ENCODE results near the gene RASIP1. TPM values are rescaled to one million over a fixed set of nuclear protein-coding genes. Genes with fewer than 3 reads are reported as not detected.
A peak's percentile ranks its signal among the peaks of the same experiment; 100 is the strongest.

Gene RASIP1
- total and polyA plus RNA-seq, 2 of the 8 experiments (the other 6 are each of a cell fraction or from before 2014, with no cell fraction given), result 9.3 to 11.4 TPM

- peak in 1 of 2 experiments; percentile 42; a peak in 2 of 4 replicates for TF ChIP-seq RAD21 (IDR thresholded peaks at IDR 0.05 in 1 of 2, conservative IDR thresholded peaks at IDR 0.05 in 1 of 2; ENCODE audit: low read depth in 2 of 2, low read length in 2 of 2)
Measured at GRCh38 chr19:48713041-48713863, 27.2 kb downstream of the RASIP1 start (continued).

Measured in H1 (cell line).